Adipose tissue (tissue), 3 donors: ENCODE measurements around the gene KIAA0753. TPM values are rescaled to one million over a fixed set of nuclear protein-coding genes. Genes with fewer than 3 reads are reported as not detected.

ENCODE experiments used
- H3K27ac ChIP-seq: one replicate; pipeline ENCODE4 v1.5.1; 2013; ENCODE audit warnings: low read depth, low read length
- WGBS, 3 donors: extraction: QIAGEN DNeasy Blood & Tissue Kit; methylation state at CpG; one replicate each; pipeline ENCODE4 v1.1.7; 2013; 5-methylcytosine and 5-hydroxymethylcytosine counted together
- polyA plus RNA-seq, 3 donors: library from polyadenylated mRNA; stranded (reverse); fragments of 200-250 nt; gene quantifications; one replicate each; pipeline ENCODE4 v1.2.3, GENCODE V29; 2013
- donor health status: healthy with polysubstance abuse.
- donor health status: Bipolar disorder and iron deficiency.
- donor health status: healthy.

Gene KIAA0753
- polyA plus RNA-seq, 3 donors = 3.5 to 6.9 (median 3.9) TPM

GRCh38 chr17:6651919-6652452, 11.5 kb upstream of the KIAA0753 start:
- 1 to 7% (median 6%) methylated on average over 46 to 47 of the region's 47 CpGs for WGBS, 3 donors
- H3K27ac ChIP-seq = peak overlapping the region; percentile 51

- H3K27ac ChIP-seq = peak within 1 kb of the TSS; percentile 56
- WGBS, 3 donors = 0 to 2% (median 1%) methylated on average over 35 of the region's 35 CpGs
Measured at GRCh38 chr17:6651354-6651918, 10.9 kb upstream of the KIAA0753 start, which contains the start of the genes C17orf100 and MED31. Gene C17orf100 (plus strand): TSS chr17:6651762. CDS start chr17:6651914, 152 bp downstream. Gene MED31 (minus strand): TSS chr17:6651605. CDS start chr17:6651528, 77 bp downstream.

GRCh38 chr17:6648181-6648580, 7.7 kb upstream of the KIAA0753 start:
- no peak overlapping the region for H3K27ac ChIP-seq

- H3K27ac ChIP-seq = no peak overlapping the region
- WGBS, 3 donors = 83 to 92% (median 86%) methylated on average over 5 of the region's 5 CpGs
Measured at GRCh38 chr17:6643451-6644125, 3.1 kb upstream of the KIAA0753 start.

- 42 to 69% (median 63%) methylated on average over 2 of the region's 2 CpGs for WGBS, 3 donors
- H3K27ac ChIP-seq = no peak overlapping the region
Measured at GRCh38 chr17:6642592-6642991, 2.1 kb upstream of the KIAA0753 start.

GRCh38 chr17:6641247-6641863, 844 bp upstream of the KIAA0753 start:
- H3K27ac ChIP-seq = no peak overlapping the region
- 0 to 5% (median 4%) methylated on average over 20 of the region's 20 CpGs for WGBS, 3 donors

- H3K27ac ChIP-seq = no peak overlapping the region
- 0 to 1% (median 1%) methylated on average over 67 of the region's 67 CpGs for WGBS, 3 donors
Measured at GRCh38 chr17:6639586-6640535, 650 bp downstream of the KIAA0753 start.

GRCh38 chr17:6639014-6639585, 1.4 kb downstream of the KIAA0753 start:
- 33 to 51% (median 51%) methylated on average over 13 to 15 of the region's 15 CpGs for WGBS, 3 donors
- no peak overlapping the region for H3K27ac ChIP-seq

GRCh38 chr17:6638046-6638908, 2.2 kb downstream of the KIAA0753 start:
- WGBS, 3 donors = 60 to 79% (median 65%) methylated on average over 24 of the region's 24 CpGs
- H3K27ac ChIP-seq = no peak overlapping the region

- no peak overlapping the region for H3K27ac ChIP-seq
- 92% methylated on average over 6 of the region's 6 CpGs for WGBS, 3 donors
Measured at GRCh38 chr17:6637458-6637840, 3.1 kb downstream of the KIAA0753 start.

GRCh38 chr17:6636616-6637457, 3.7 kb downstream of the KIAA0753 start:
- WGBS, 3 donors = 88 to 90% (median 89%) methylated on average over 17 of the region's 17 CpGs
- H3K27ac ChIP-seq = no peak overlapping the region

- 62 to 81% (median 76%) methylated on average over 2 of the region's 2 CpGs for WGBS, 3 donors
Measured at GRCh38 chr17:6636105-6636504, 4.4 kb downstream of the KIAA0753 start.

GRCh38 chr17:6633263-6633662, 7.2 kb downstream of the KIAA0753 start:
- 98 to 100% (median 99%) methylated on average over 3 of the region's 3 CpGs for WGBS, 3 donors
- no peak overlapping the region for H3K27ac ChIP-seq

More at GRCh38 chr17:6636105-6636504, 4.4 kb downstream of the KIAA0753 start:
- H3K27ac ChIP-seq = no peak overlapping the region

- H3K27ac ChIP-seq = no peak overlapping the region
Measured at GRCh38 chr17:6632530-6632929, 8.0 kb downstream of the KIAA0753 start.

- 95 to 100% (median 100%) methylated on average over 1 of the region's 1 CpG for WGBS, 3 donors
- no peak overlapping the region for H3K27ac ChIP-seq
Measured at GRCh38 chr17:6630390-6630789, 10.1 kb downstream of the KIAA0753 start.

- 73 to 89% (median 74%) methylated on average over 1 of the region's 1 CpG for WGBS, 3 donors
- H3K27ac ChIP-seq = no peak overlapping the region
Measured at GRCh38 chr17:6627019-6627418, 13.5 kb downstream of the KIAA0753 start.
